Spleen (tissue), 11 donors: ENCODE data around the gene PDE4B. TPM values are rescaled to one million over a fixed set of nuclear protein-coding genes. Genes with fewer than 3 reads are reported as not detected.

Source experiments
- DNase-seq: peaks from one replicate; pipeline ENCODE4 v3.0.0-alpha.2; 2020
- H3K27ac ChIP-seq, 8 donors: fragments of 200-600 bp; sonication (generic) in 7 of 8; 1 replicate in 4 of 8; 2 replicates in 4 of 8; pipeline versions ENCODE4 v1.5.0 to v1.8.0; 2016 to 2021; ENCODE audit warnings: inconsistent platforms in 4 of 8, mild to moderate bottlenecking in 4 of 8, moderate library complexity in 1 of 8
- H3K27me3 ChIP-seq, 7 donors: fragments of 200-600 bp; sonication (generic) in 6 of 7; replicated peaks in 1 of 7; 1 replicate in 4 of 7; 2 replicates in 3 of 7; pipeline versions ENCODE4 v1.5.0 to v1.8.0; 2016 to 2021; ENCODE audit warnings: inconsistent platforms in 3 of 7, mild to moderate bottlenecking in 1 of 7
- H3K36me3 ChIP-seq, 6 donors: fragments of 200-600 bp; sonication (generic) in 5 of 6; 1 replicate in 4 of 6; 2 replicates in 2 of 6; pipeline versions ENCODE4 v1.5.0 to v1.8.0; 2016 to 2021; ENCODE audit warnings: inconsistent platforms in 2 of 6
- H3K4me1 ChIP-seq, 6 donors: fragments of 200-600 bp; sonication (generic) in 5 of 6; 1 replicate in 3 of 6; 2 replicates in 3 of 6; pipeline versions ENCODE4 v1.5.0 to v1.8.0; 2016 to 2021; ENCODE audit warnings: inconsistent platforms in 3 of 6
- H3K4me3 ChIP-seq, 8 donors: fragments of 200-600 bp; sonication (generic) in 7 of 8; 1 replicate in 4 of 8; 2 replicates in 4 of 8; pipeline versions ENCODE4 v1.5.0 to v1.8.0; 2016 to 2021; ENCODE audit warnings: inconsistent platforms in 4 of 8, mild to moderate bottlenecking in 4 of 8, moderate library complexity in 2 of 8
- H3K9me3 ChIP-seq, 8 donors: fragments of 200-600 bp; sonication (generic) in 7 of 8; 1 replicate in 4 of 8; 2 replicates in 4 of 8; pipeline versions ENCODE4 v1.5.0 to v1.8.0; 2016 to 2021; ENCODE audit warnings: inconsistent platforms in 4 of 8
- CTCF ChIP-seq, 11 experiments: fragments of 200-600 bp in 7 of 11; fragments of 450-650 bp in 4 of 11; sonication (generic) in 4 of 11; IDR thresholded peaks in 8 of 11; conservative IDR thresholded peaks in 3 of 11; 1 replicate in 7 of 11; 2 replicates in 4 of 11; pipeline versions ENCODE4 v1.4.0 to v1.8.0; 2016 to 2021; ENCODE audit warnings: antibody characterized with exemption in 11 of 11, inconsistent platforms in 4 of 11, mild to moderate bottlenecking in 1 of 11
- POLR2A ChIP-seq, 3 donors: fragments of 450-650 bp; IDR thresholded peaks; one replicate each; pipeline ENCODE4 v1.5.1; 2017; ENCODE audit warnings: antibody characterized with exemption in 3 of 3, mild to moderate bottlenecking in 1 of 3
- POLR2AphosphoS5 ChIP-seq, 3 donors: sonication (generic); formaldehyde crosslinking; IDR thresholded peaks; one replicate each; pipeline ENCODE4 v1.5.1; 2017; ENCODE audit warnings: antibody characterized with exemption in 3 of 3
- WGBS, 5 donors: extraction: QIAGEN DNeasy Blood & Tissue Kit in 3 of 5; methylation state at CpG; one replicate each; pipeline versions ENCODE4 v1.1.5 to v1.1.7; 2013 to 2018; 5-methylcytosine and 5-hydroxymethylcytosine counted together
- intact Hi-C: fragments of 100-400 bp; cut with DNase I; formaldehyde crosslinking; loops from one replicate; pipeline ENCODE4 v1.15.0; 2023; ENCODE audit warnings: low total_unique reads
- polyA plus RNA-seq, 3 donors: library from polyadenylated mRNA; stranded (reverse); fragments of 200-250 nt; gene quantifications; one replicate each; pipeline ENCODE4 v1.2.1, GENCODE V29; 2013
- total RNA-seq, 7 donors: library from RNA; depleted of rRNA in 3 of 7; stranded (reverse); fragments of >200 nt in 3 of 7; fragmentation: NEBNext Ultra II Directional in 4 of 7; extraction: Animal tissue kit (Norgen Biotek cat#: 25700) in 4 of 7; gene quantifications; one replicate each; pipeline versions ENCODE4 v1.1.0 to v1.2.1, GENCODE V29; 2016 to 2021
- donor health status: healthy with polysubstance abuse.
- donor health status: DM: no; HTN: no; CAD: no; lungs with moderate emphysema.
- donor health status: DM: no; HTN: no; CAD: no.
- donor health status: Bipolar disorder and iron deficiency.
- donor health status: healthy.
- donor health status: DM: no; HTN: no; CAD: no.
- donor health status: DM: yes; HTN: yes; CAD: no.

Gene PDE4B
- total and polyA plus RNA-seq, 10 donors, result 12.6 to 88.2 (median 51.9) TPM

DNA sequence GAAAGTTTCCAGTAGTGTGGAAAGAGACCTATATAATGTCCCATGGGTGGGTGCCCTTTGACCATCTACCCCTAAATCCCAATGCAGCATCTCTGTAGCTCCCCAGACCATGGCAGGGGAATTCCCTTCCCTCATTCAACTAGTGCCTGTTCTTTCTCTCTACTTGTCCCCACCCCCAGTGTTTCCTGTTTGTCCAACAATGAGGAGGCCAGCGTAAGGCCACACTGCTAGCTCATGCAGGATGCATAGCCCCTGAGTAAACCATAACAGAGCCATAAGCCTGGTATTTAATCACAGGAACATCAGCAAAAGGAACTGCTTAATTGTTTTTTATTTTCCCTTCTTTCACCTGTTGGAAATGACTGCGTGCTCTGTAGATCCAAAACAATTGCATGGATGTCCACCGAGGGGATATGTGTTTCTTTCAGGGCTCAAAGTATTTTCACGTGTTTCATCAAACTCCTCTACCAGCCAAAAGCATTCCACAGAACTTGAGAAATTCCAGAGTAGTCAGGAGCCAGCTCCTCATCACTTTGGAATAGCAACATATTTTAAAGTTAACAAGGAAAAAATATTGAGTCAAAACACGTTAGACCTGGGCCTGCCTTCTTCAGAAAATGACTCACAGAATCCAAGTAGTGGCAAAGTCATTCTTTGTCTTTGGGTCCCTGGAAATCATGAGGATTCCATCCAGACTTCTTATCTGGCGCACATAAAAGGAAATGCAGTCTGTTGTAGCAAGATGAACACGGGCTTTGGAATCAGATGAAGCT is 578.7 kb downstream of the PDE4B start:
- peak overlapping the region; percentile 16 to 91 (median 82) for H3K27ac ChIP-seq
- no peaks in the 10 kb centered on the region for H3K9me3 ChIP-seq
- peak overlapping the region in 1 of 8 donors; percentile 0 for H3K4me3 ChIP-seq
- peaks cover 58 to 97% (median 75%) of the 10 kb centered on the region in 6 donors for H3K4me1 ChIP-seq
- DNase-seq, result no peak
- TF ChIP-seq POLR2A (IDR thresholded peaks at IDR 0.05) (no peak), POLR2AphosphoS5 (IDR thresholded peaks at IDR 0.05) (peak in 1 of 3 donors; percentile 80)
- 54 to 68% (median 60%) methylated on average over 7 of the region's 7 CpGs for WGBS, 5 donors
- no peaks in the 10 kb centered on the region for H3K27me3 ChIP-seq
- peaks cover 0 to 72% (median 42%) of the 10 kb centered on the region in 6 donors for H3K36me3 ChIP-seq
- intact Hi-C loops, result no loop called here

GRCh38 chr1:66372522-66373101 is 579.9 kb downstream of the PDE4B start:
- intact Hi-C loops, result no loop called here
- H3K27ac ChIP-seq, result peak overlapping the region; percentile 43 to 91 (median 82)
- H3K4me3 ChIP-seq, result peak overlapping the region in 1 of 8 donors; percentile 35
- H3K9me3 ChIP-seq, result no peaks in the 10 kb centered on the region
- no peak for DNase-seq
- peaks cover 47 to 97% (median 73%) of the 10 kb centered on the region in 6 donors for H3K4me1 ChIP-seq
- H3K27me3 ChIP-seq, result no peaks in the 10 kb centered on the region
- H3K36me3 ChIP-seq, result peaks cover 0 to 60% (median 38%) of the 10 kb centered on the region in 6 donors
- TF ChIP-seq POLR2AphosphoS5 (IDR thresholded peaks at IDR 0.05), result peak in 1 of 3 donors; percentile 64
- TF ChIP-seq CTCF (IDR thresholded peaks at IDR 0.05 in 8 of 11, conservative IDR thresholded peaks at IDR 0.05 in 3 of 11), result no peak
- 43 to 64% (median 54%) methylated on average over 6 of the region's 6 CpGs for WGBS, 5 donors

DNA sequence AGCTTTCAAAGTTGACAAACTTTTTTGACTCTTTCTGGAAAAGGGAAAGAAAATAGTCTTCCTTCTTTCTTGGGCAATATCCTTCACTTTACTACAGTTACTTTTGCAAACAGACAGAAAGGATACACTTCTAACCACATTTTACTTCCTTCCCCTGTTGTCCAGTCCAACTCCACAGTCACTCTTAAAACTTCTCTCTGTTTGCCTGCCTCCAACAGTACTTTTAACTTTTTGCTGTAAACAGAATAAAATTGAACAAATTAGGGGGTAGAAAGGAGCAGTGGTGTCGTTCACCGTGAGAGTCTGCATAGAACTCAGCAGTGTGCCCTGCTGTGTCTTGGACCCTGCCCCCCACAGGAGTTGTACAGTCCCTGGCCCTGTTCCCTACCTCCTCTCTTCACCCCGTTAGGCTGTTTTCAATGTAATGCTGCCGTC is 580.5 kb downstream of the PDE4B start:
- 23 to 52% (median 35%) methylated on average over 4 of the region's 4 CpGs for WGBS, 5 donors

GRCh38 chr1:66374148-66374547 is 581.5 kb downstream of the PDE4B start:
- Histone ChIP-seq H3K36me3 (peaks cover 0 to 45% (median 22%) of the 10 kb centered on the region in 6 donors), H3K4me1 (peaks cover 47 to 95% (median 72%) of the 10 kb centered on the region in 6 donors), H3K27ac (peak overlapping the region; percentile 43 to 91 (median 82)), H3K4me3 (no peak overlapping the region), H3K27me3 (no peaks in the 10 kb centered on the region), H3K9me3 (no peaks in the 10 kb centered on the region)
- 57 to 70% (median 58%) methylated on average over 2 of the region's 2 CpGs for WGBS, 5 donors
- intact Hi-C loops, result no loop called here
- TF ChIP-seq POLR2AphosphoS5 (IDR thresholded peaks at IDR 0.05) (no peak), POLR2A (IDR thresholded peaks at IDR 0.05) (no peak), CTCF (IDR thresholded peaks at IDR 0.05 in 8 of 11, conservative IDR thresholded peaks at IDR 0.05 in 3 of 11) (no peak)
- no peak for DNase-seq

More for the DNA sequence above, 580.5 kb downstream of the PDE4B start:
- no peaks in the 10 kb centered on the region for H3K9me3 ChIP-seq
- H3K4me1 ChIP-seq, result peaks cover 47 to 99% (median 72%) of the 10 kb centered on the region in 6 donors
- H3K27me3 ChIP-seq, result no peaks in the 10 kb centered on the region
- peak overlapping the region in 1 of 8 donors; percentile 35 for H3K4me3 ChIP-seq
- H3K36me3 ChIP-seq, result peaks cover 0 to 54% (median 32%) of the 10 kb centered on the region in 6 donors
- no peak for DNase-seq
- TF ChIP-seq POLR2AphosphoS5 (IDR thresholded peaks at IDR 0.05) (peak in 1 of 3 donors; percentile 52), CTCF (IDR thresholded peaks at IDR 0.05 in 8 of 11, conservative IDR thresholded peaks at IDR 0.05 in 3 of 11) (no peak)
- intact Hi-C loops, result no loop called here
- peak overlapping the region; percentile 43 to 91 (median 82) for H3K27ac ChIP-seq
